Adrenal gland (tissue), 12 donors: Measurements from ENCODE around the gene NVL. TPM values are rescaled to one million over a fixed set of nuclear protein-coding genes. Genes with fewer than 3 reads are reported as not detected.

Source experiments
- DNase-seq, 7 donors: peaks; one replicate each; pipeline ENCODE4 v3.0.0-alpha.2; 2019 to 2020
- H3K27ac ChIP-seq, 5 donors: fragments of 200-600 bp; sonication (generic) in 4 of 5; 1 replicate in 3 of 5; 2 replicates in 2 of 5; pipeline versions ENCODE4 v1.5.1 to v1.8.0; 2016 to 2020; ENCODE audit warnings: mild to moderate bottlenecking in 1 of 5
- H3K27me3 ChIP-seq: fragments of 200-600 bp; 2 replicates; pipeline ENCODE4 v1.8.0; 2021
- H3K36me3 ChIP-seq, 2 donors: fragments of 200-600 bp; replicated peaks in 1 of 2; 1 replicate in 1 of 2; 2 replicates in 1 of 2; pipeline versions ENCODE4 v1.5.1 to v1.8.0; 2018 to 2022
- H3K4me1 ChIP-seq, 2 donors: fragments of 200-600 bp; replicated peaks in 1 of 2; 1 replicate in 1 of 2; 2 replicates in 1 of 2; pipeline versions ENCODE4 v1.5.1 to v1.8.0; 2018 to 2021
- H3K4me3 ChIP-seq, 4 donors: fragments of 200-600 bp; sonication (generic) in 3 of 4; one replicate each; pipeline ENCODE4 v1.5.1; 2016 to 2018
- H3K9me3 ChIP-seq, 3 donors: fragments of 200-600 bp; sonication (generic) in 1 of 3; replicated peaks in 1 of 3; 1 replicate in 2 of 3; 2 replicates in 1 of 3; pipeline versions ENCODE4 v1.5.1 to v1.8.0; 2016 to 2021
- POLR2A ChIP-seq, 2 donors: fragments of 450-650 bp; IDR thresholded peaks; one replicate each; pipeline ENCODE4 v1.6.1; 2017; ENCODE audit warnings: antibody characterized with exemption in 2 of 2, mild to moderate bottlenecking in 2 of 2, moderate library complexity in 1 of 2
- WGBS, 4 donors: extraction: QIAGEN DNeasy Blood & Tissue Kit in 2 of 4; methylation state at CpG; one replicate each; pipeline versions ENCODE4 v1.1.5 to v1.1.7; 2013 to 2017; 5-methylcytosine and 5-hydroxymethylcytosine counted together
- intact Hi-C, 2 donors: fragments of 100-400 bp; cut with DNase I; formaldehyde crosslinking; loops; one replicate each; pipeline versions ENCODE4 v1.14.1 to v1.15.0; 2022 to 2023
- polyA plus RNA-seq, 3 donors: library from polyadenylated mRNA; stranded (reverse); fragments of 200-250 nt in 2 of 3; fragments of 350-450 nt in 1 of 3; fragmentation: Illumina TruSeq in 1 of 3; extraction: RNeasy Lipid Tissue Mini Kit (QIAGEN cat#74804) in 1 of 3; gene quantifications; one replicate each; pipeline ENCODE4 v1.2.3, GENCODE V29; 2013 to 2014
- total RNA-seq, 9 donors: library from RNA; depleted of rRNA in 4 of 9; stranded (reverse); fragments of >200 nt in 4 of 9; fragments of 120-200 nt in 1 of 9; fragmentation: NEBNext Ultra II Directional in 1 of 9; extraction: Animal tissue kit (Norgen Biotek cat#: 25700) in 1 of 9; gene quantifications; one replicate each; pipeline versions ENCODE4 v1.1.0 to v1.2.4, GENCODE V29; 2013 to 2023
- TF ChIP-seq, protein P1 (sequence below), 6 experiments: fragments of 450-650 bp in 4 of 6; fragments of 200-600 bp in 2 of 6; sonication (generic) in 1 of 6; IDR thresholded peaks; 1 replicate in 5 of 6; 2 replicates in 1 of 6; pipeline versions ENCODE4 v1.5.1 to v1.8.0; 2016 to 2021; ENCODE audit warnings: antibody characterized with exemption in 6 of 6, mild to moderate bottlenecking in 2 of 6, moderate library complexity in 1 of 6
- donor health status: healthy with polysubstance abuse.
- donor health status: Bipolar disorder and iron deficiency.
- donor health status: DM: yes; HTN: yes; CAD: no.
- donor health status: DM: no; HTN: no; CAD: no.
- donor health status: DM: no; HTN: no; CAD: no.
- donor health status: DM: yes; HTN: yes; CAD: no.

Gene NVL
- total and polyA plus RNA-seq, 12 donors = 12.0 to 77.0 (median 20.9) TPM

DNA sequence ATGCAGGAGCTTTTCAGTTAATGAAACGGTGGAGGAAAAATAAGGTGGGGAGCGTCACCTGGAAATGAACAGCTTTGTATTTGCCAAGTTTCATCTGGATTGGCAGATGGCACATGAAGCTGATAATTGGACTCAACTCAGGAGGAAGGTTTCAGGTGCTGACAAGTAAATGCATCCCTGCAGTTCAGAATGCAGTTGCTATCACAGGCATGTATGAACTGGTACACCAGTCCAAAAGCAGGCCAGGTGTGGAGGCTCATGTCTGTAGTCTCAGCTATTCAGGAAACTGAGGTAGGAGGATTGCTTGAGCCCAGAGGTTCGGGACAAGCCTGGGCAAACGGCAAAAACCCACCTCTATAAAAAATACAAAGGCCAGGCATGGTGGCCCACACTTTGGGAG is 131.4 kb downstream of the NVL start:
- H3K27ac ChIP-seq = no peak overlapping the region
- no peak overlapping the region for H3K4me3 ChIP-seq
- H3K27me3 ChIP-seq = no peaks in the 10 kb centered on the region
- 88 to 95% (median 93%) methylated on average over 3 to 4 of the region's 4 CpGs for WGBS, 4 donors
- H3K36me3 ChIP-seq = peaks cover 0 to 7% of the 10 kb centered on the region in 2 donors
- no peaks in the 10 kb centered on the region for H3K9me3 ChIP-seq
- H3K4me1 ChIP-seq = peaks cover 5 to 14% of the 10 kb centered on the region in 2 donors
- no peak for TF ChIP-seq POLR2A (IDR thresholded peaks at IDR 0.05)
- TF ChIP-seq, protein P1, sequence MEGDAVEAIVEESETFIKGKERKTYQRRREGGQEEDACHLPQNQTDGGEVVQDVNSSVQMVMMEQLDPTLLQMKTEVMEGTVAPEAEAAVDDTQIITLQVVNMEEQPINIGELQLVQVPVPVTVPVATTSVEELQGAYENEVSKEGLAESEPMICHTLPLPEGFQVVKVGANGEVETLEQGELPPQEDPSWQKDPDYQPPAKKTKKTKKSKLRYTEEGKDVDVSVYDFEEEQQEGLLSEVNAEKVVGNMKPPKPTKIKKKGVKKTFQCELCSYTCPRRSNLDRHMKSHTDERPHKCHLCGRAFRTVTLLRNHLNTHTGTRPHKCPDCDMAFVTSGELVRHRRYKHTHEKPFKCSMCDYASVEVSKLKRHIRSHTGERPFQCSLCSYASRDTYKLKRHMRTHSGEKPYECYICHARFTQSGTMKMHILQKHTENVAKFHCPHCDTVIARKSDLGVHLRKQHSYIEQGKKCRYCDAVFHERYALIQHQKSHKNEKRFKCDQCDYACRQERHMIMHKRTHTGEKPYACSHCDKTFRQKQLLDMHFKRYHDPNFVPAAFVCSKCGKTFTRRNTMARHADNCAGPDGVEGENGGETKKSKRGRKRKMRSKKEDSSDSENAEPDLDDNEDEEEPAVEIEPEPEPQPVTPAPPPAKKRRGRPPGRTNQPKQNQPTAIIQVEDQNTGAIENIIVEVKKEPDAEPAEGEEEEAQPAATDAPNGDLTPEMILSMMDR (IDR thresholded peaks at IDR 0.05) = no peak
- DNase-seq = no peak
- intact Hi-C loops = no loop called here

GRCh38 chr1:224196813-224197600 is 133.0 kb downstream of the NVL start:
- Histone ChIP-seq H3K27ac (no peak overlapping the region), H3K9me3 (no peaks in the 10 kb centered on the region), H3K36me3 (peaks cover 0 to 22% of the 10 kb centered on the region in 2 donors), H3K4me3 (no peak overlapping the region), H3K4me1 (peaks cover 5 to 12% of the 10 kb centered on the region in 2 donors), H3K27me3 (no peaks in the 10 kb centered on the region)
- 65 to 68% (median 67%) methylated on average over 5 of the region's 5 CpGs for WGBS, 4 donors
- DNase-seq = no peak
- TF ChIP-seq POLR2A (IDR thresholded peaks at IDR 0.05) = no peak
- TF ChIP-seq, protein P1 (IDR thresholded peaks at IDR 0.05) = no peak
- intact Hi-C loops = no loop called here

GRCh38 chr1:224193319-224193966 is 136.5 kb downstream of the NVL start:
- intact Hi-C loops = no loop called here
- TF ChIP-seq, protein P1 (IDR thresholded peaks at IDR 0.05) = no peak
- TF ChIP-seq POLR2A (IDR thresholded peaks at IDR 0.05) = no peak
- Histone ChIP-seq H3K4me3 (no peak overlapping the region), H3K4me1 (peaks cover 5 to 12% of the 10 kb centered on the region in 2 donors), H3K36me3 (peaks cover 0 to 34% of the 10 kb centered on the region in 2 donors), H3K9me3 (no peaks in the 10 kb centered on the region), H3K27ac (no peak overlapping the region), H3K27me3 (no peaks in the 10 kb centered on the region)
- 91 to 96% (median 95%) methylated on average over 8 of the region's 8 CpGs for WGBS, 4 donors
- DNase-seq = no peak

GRCh38 chr1:224192082-224192788 is 137.7 kb downstream of the NVL start:
- TF ChIP-seq POLR2A (IDR thresholded peaks at IDR 0.05) = no peak
- TF ChIP-seq, protein P1 (IDR thresholded peaks at IDR 0.05) = no peak
- intact Hi-C loops = no loop called here
- no peak overlapping the region for H3K27ac ChIP-seq

More at GRCh38 chr1:224192082-224192788, 137.7 kb downstream of the NVL start:
- Histone ChIP-seq H3K9me3 (no peaks in the 10 kb centered on the region), H3K4me1 (peaks cover 5 to 12% of the 10 kb centered on the region in 2 donors), H3K27me3 (no peaks in the 10 kb centered on the region), H3K36me3 (peaks cover 0 to 34% of the 10 kb centered on the region in 2 donors), H3K4me3 (no peak overlapping the region)
- WGBS, 4 donors = 79 to 87% (median 83%) methylated on average over 5 of the region's 5 CpGs
- no peak for DNase-seq
